ENCODE measurements around the gene SMG6. TPM values are rescaled to one million over a fixed set of nuclear protein-coding genes. Genes with fewer than 3 reads are reported as not detected.

Gene SMG6
- total and polyA plus RNA-seq, 3 experiments from 2014 or later, result 11.2 to 54.1 (median 53.3) TPM

DNA sequence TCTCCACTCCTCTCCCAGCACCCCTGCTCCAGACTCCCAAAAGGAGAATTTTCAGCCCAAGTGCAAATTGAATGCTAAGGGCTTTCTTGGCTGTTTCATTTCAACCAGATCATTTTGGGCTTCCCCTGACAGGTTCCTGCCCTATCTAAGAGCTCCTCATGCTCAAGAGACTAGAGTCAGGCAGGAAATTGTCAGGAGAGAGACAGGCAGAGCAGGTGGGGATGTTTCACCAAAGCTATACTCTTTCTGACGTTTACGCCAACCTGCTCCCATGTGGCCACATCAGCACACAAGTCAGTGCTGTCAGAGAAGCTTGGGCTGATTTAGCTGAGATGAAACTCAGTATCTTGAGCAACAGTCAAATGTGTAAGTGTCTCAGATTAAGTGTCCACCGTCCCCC is 217.3 kb downstream of the SMG6 start:
- H3K36me3 Mint-ChIP-seq, result peaks cover 0 to 48% (median 16%) of the 10 kb centered on the region in 3 donors
- no peaks in the 10 kb centered on the region for H3K27me3 Mint-ChIP-seq
- H3K27ac Mint-ChIP-seq, result peak overlapping the region in 3 of 8 donors; percentile 43 to 52 (median 51)
- peaks cover 39% of the 10 kb centered on the region for H3K4me1 ChIP-seq (ENCODE audit: insufficient read depth, low read length)
- POLR2A ChIA-PET, result interaction anchor here (0.6 kb wide), 1 partner anchor 30 kb away, joined by 3 read pairs; no protein-coding TSS in a partner anchor
- no peak overlapping the region for H3K4me3 ChIP-seq (ENCODE audit: low read length)
- H3K27ac ChIP-seq (ENCODE audit: low read depth, low read length), result no peak overlapping the region
- H3K9me3 Mint-ChIP-seq, result no peaks in the 10 kb centered on the region
- H3K4me3 Mint-ChIP-seq, result no peak overlapping the region
- no peaks in the 10 kb centered on the region for H3K27me3 ChIP-seq (ENCODE audit: insufficient read depth, low read length, poor library complexity, severe bottlenecking)
- DNase-seq, result no peak
- H3K9me3 ChIP-seq (ENCODE audit: low read length), result no peaks in the 10 kb centered on the region
- CTCF ChIA-PET, result interaction anchor here (1.6 to 6.9 kb wide), 2 partner anchors 29 to 159 kb away, joined by 4 to 73 read pairs; partner anchors contain the start of gene HIC1
- H3K4me1 Mint-ChIP-seq, result peaks cover 47 to 93% (median 75%) of the 10 kb centered on the region in 3 donors
- peaks cover 10% of the 10 kb centered on the region for H3K36me3 ChIP-seq (ENCODE audit: insufficient read depth, low read length)

- Mint-ChIP-seq H3K9me3 (no peaks in the 10 kb centered on the region), H3K27ac (no peak overlapping the region), H3K36me3 (peaks cover 0 to 54% (median 21%) of the 10 kb centered on the region in 3 donors), H3K4me3 (peak overlapping the region in 1 of 7 donors; percentile 22), H3K4me1 (peaks cover 41 to 90% (median 68%) of the 10 kb centered on the region in 3 donors), H3K27me3 (no peaks in the 10 kb centered on the region)
- CTCF ChIA-PET, result interaction anchor here (6.9 kb wide), 1 partner anchor 28 kb away, joined by 73 read pairs; the partner anchor contains the start of gene HIC1
- no peak overlapping the region for H3K4me3 ChIP-seq (ENCODE audit: low read length)
- peaks cover 13% of the 10 kb centered on the region for H3K36me3 ChIP-seq (ENCODE audit: insufficient read depth, low read length)
- no peaks in the 10 kb centered on the region for H3K9me3 ChIP-seq (ENCODE audit: low read length)
- no peak overlapping the region for H3K27ac ChIP-seq (ENCODE audit: low read depth, low read length)
- no peaks in the 10 kb centered on the region for H3K27me3 ChIP-seq (ENCODE audit: insufficient read depth, low read length, poor library complexity, severe bottlenecking)
- no peak for DNase-seq
- peaks cover 33% of the 10 kb centered on the region for H3K4me1 ChIP-seq (ENCODE audit: insufficient read depth, low read length)
- POLR2A ChIA-PET, result no interaction called here
These were observed 218.0 kb downstream of the SMG6 start for GRCh38 chr17:2085648-2085949.

DNA sequence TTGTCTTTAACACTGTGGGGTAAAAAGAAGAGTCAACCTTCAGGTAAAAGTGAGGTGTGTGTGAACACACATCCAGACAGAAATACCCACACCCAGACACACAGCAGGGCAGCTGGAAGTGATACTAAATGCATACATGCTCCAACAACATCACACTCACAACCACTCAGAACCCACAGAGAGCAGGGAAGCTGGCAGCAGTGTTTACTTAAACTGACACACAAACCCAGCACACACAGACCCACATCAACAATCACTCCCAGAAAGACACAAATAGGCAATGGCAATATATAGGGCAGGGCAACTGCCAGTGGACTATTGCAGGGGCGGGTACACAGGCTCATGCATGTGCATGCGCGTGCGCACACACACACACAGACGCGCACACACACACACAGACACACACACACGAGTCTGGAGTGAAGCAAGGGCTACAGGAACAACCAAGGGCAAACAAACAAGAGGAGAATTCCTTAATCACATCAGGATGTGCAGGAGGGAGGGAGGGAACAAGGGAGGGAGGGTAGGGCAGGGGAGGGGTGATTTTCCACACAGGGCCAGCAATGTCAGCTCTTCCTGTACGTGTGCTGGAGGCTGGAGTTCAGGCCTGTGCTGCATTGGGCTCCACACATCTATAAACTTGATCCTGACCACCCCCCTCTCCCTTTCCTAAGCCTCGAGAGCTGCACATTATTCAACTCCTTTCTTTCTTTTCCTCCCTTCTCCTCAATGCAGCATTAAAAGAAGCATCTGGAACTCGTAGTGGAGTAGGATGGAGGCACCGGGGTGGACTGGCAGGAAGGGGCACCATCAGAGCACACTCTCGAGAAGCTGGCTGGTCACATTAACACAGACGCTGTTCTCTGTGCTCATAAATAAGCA is 218.6 kb downstream of the SMG6 start:
- Mint-ChIP-seq H3K27ac (peak overlapping the region in 4 of 8 donors; percentile 8 to 43 (median 28)), H3K9me3 (no peaks in the 10 kb centered on the region), H3K4me3 (no peak overlapping the region), H3K36me3 (peaks cover 0 to 58% (median 21%) of the 10 kb centered on the region in 3 donors), H3K27me3 (no peaks in the 10 kb centered on the region), H3K4me1 (peaks cover 36 to 85% (median 62%) of the 10 kb centered on the region in 3 donors)
- H3K27me3 ChIP-seq (ENCODE audit: insufficient read depth, low read length, poor library complexity, severe bottlenecking), result no peaks in the 10 kb centered on the region
- H3K27ac ChIP-seq (ENCODE audit: low read depth, low read length), result no peak overlapping the region
- no peak overlapping the region for H3K4me3 ChIP-seq (ENCODE audit: low read length)
- no peak for DNase-seq
- POLR2A ChIA-PET, result no interaction called here
- no peaks in the 10 kb centered on the region for H3K9me3 ChIP-seq (ENCODE audit: low read length)
- CTCF ChIA-PET, result interaction anchor here (1.0 to 6.9 kb wide), 4 partner anchors 12 to 30 kb away, joined by 3 to 73 read pairs (median 4); partner anchors contain the start of gene HIC1
- H3K36me3 ChIP-seq (ENCODE audit: insufficient read depth, low read length), result peaks cover 13% of the 10 kb centered on the region
- H3K4me1 ChIP-seq (ENCODE audit: insufficient read depth, low read length), result peaks cover 27% of the 10 kb centered on the region

DNA sequence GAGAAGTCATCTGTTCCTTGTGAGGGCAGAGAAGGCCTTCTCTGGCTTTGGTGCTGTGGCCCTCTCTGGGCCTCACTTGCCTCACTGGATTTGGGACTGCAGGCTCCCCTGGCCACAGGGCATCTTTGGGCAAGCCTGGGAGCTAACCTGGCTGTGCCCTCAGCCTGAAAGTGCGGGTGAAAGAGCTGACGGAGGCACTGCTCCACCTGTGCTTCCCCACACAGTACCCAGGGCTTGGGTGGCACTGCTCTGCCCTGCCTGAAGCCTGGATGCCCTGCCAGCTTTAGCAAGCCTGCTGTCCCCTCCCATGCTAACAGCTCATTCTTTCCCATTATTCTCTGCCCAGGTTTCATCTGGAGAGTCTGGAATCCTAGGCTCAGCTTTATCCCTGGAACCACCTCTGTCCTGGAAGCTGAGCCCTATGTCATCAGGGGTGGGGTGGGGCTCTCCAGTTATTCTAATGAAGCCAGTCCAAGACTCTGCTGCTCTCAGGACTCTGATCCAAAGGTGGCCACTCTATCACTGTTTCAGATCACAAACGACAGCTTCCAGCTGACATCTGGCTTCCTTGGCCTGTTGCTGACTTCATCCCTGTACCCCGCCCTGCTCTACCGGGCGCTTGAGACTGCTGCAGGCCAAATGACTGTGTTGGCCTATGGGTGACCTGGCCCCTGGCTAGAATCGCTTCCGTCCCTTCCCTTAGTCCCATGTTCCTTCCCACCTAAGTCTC is 219.4 kb downstream of the SMG6 start:
- Mint-ChIP-seq H3K9me3 (no peaks in the 10 kb centered on the region), H3K4me3 (no peak overlapping the region), H3K4me1 (peaks cover 30 to 78% (median 54%) of the 10 kb centered on the region in 3 donors), H3K36me3 (peaks cover 0 to 64% (median 24%) of the 10 kb centered on the region in 3 donors), H3K27me3 (no peaks in the 10 kb centered on the region), H3K27ac (peak overlapping the region in 5 of 8 donors; percentile 25 to 85 (median 69))
- Histone ChIP-seq H3K27me3 (ENCODE audit: insufficient read depth, low read length, poor library complexity, severe bottlenecking) (no peaks in the 10 kb centered on the region), H3K9me3 (ENCODE audit: low read length) (no peaks in the 10 kb centered on the region), H3K4me1 (ENCODE audit: insufficient read depth, low read length) (peaks cover 23% of the 10 kb centered on the region), H3K4me3 (ENCODE audit: low read length) (no peak overlapping the region), H3K36me3 (ENCODE audit: insufficient read depth, low read length) (peaks cover 13% of the 10 kb centered on the region), H3K27ac (ENCODE audit: low read depth, low read length) (no peak overlapping the region)
- ChIA-PET CTCF (interaction anchor here (0.8 to 1.7 kb wide), 5 partner anchors 11 to 29 kb away, joined by 3 to 6 read pairs (median 3); partner anchors contain the start of gene HIC1), POLR2A (no interaction called here)
- no peak for DNase-seq

GRCh38 chr17:2083613-2084035 is 220.0 kb downstream of the SMG6 start:
- peaks cover 24 to 73% (median 48%) of the 10 kb centered on the region in 3 donors for H3K4me1 Mint-ChIP-seq
- peaks cover under 1 to 69% (median 27%) of the 10 kb centered on the region in 3 donors for H3K36me3 Mint-ChIP-seq
- CTCF ChIA-PET, result interaction anchor here (0.8 to 1.7 kb wide), 5 partner anchors 11 to 29 kb away, joined by 3 to 6 read pairs (median 3); partner anchors contain the start of gene HIC1
- H3K9me3 Mint-ChIP-seq, result no peaks in the 10 kb centered on the region
- peak overlapping the region in 1 of 7 donors; percentile 9 for H3K4me3 Mint-ChIP-seq
- H3K27ac ChIP-seq (ENCODE audit: low read depth, low read length), result no peak overlapping the region
- no peak overlapping the region for H3K4me3 ChIP-seq (ENCODE audit: low read length)
- H3K9me3 ChIP-seq (ENCODE audit: low read length), result no peaks in the 10 kb centered on the region
- no peaks in the 10 kb centered on the region for H3K27me3 ChIP-seq (ENCODE audit: insufficient read depth, low read length, poor library complexity, severe bottlenecking)
- H3K4me1 ChIP-seq (ENCODE audit: insufficient read depth, low read length), result peaks cover 17% of the 10 kb centered on the region
- POLR2A ChIA-PET, result no interaction called here
- H3K27ac Mint-ChIP-seq, result peak overlapping the region in 5 of 8 donors; percentile 29 to 89 (median 79)
- H3K36me3 ChIP-seq (ENCODE audit: insufficient read depth, low read length), result peaks cover 14% of the 10 kb centered on the region
- H3K27me3 Mint-ChIP-seq, result no peaks in the 10 kb centered on the region
- DNase-seq, result no peak

DNA sequence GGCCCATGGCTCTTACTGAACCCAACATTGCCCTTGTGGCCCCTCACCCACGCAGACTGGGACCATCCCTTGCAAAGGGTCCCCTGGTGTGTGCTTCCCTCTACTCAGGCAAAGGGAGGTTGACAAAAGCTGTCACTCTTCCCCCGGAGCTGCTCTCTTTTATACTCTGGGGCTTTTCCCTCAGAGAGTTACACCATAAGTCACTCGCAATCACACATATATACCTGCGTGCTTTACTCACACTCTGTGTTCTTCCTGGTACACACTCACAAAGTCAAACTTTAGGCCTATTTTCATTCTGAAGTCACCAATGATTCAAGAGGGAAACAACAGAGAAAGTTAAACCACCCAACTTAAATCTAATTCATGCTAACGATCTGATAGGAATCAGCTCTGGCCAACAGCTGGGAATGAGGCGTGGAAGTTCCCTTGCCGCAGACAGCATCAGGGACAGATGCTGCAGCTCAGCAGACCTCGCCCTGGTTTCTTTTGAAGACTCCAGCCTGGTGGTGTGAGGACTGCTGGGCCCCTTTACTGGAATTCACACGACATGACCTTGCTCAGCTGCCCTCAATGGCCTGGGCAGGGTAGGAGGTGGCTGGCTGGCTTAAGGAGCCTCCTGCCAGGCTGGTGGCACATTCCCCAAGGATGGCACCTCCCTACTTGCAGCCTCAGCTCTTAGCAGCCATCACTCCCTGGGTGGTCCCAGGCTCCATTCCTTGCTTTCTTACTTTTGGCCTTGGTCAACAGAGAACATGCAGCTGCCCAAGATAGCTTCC is 221.4 kb downstream of the SMG6 start:
- Histone ChIP-seq H3K36me3 (ENCODE audit: insufficient read depth, low read length) (peaks cover 26% of the 10 kb centered on the region), H3K4me3 (ENCODE audit: low read length) (no peak overlapping the region), H3K27me3 (ENCODE audit: insufficient read depth, low read length, poor library complexity, severe bottlenecking) (no peaks in the 10 kb centered on the region), H3K27ac (ENCODE audit: low read depth, low read length) (no peak overlapping the region), H3K4me1 (ENCODE audit: insufficient read depth, low read length) (peaks cover 3% of the 10 kb centered on the region), H3K9me3 (ENCODE audit: low read length) (no peaks in the 10 kb centered on the region)
- Mint-ChIP-seq H3K27ac (peak overlapping the region in 7 of 8 donors; percentile 5 to 96 (median 65)), H3K4me3 (peak overlapping the region in 1 of 7 donors; percentile 19), H3K9me3 (no peaks in the 10 kb centered on the region), H3K27me3 (no peaks in the 10 kb centered on the region), H3K36me3 (peaks cover 4 to 82% (median 37%) of the 10 kb centered on the region in 3 donors), H3K4me1 (peaks cover 12 to 58% (median 35%) of the 10 kb centered on the region in 3 donors)
- ChIA-PET CTCF (interaction anchor here (1.0 to 3.1 kb wide), 6 partner anchors 8 to 56 kb away, joined by 3 to 13 read pairs (median 5); partner anchors contain the start of gene HIC1), POLR2A (interaction anchor here (0.5 to 1.2 kb wide), 3 partner anchors 26 to 41 kb away, joined by 3 to 5 read pairs (median 4); no protein-coding TSS in a partner anchor)
- DNase-seq, result no peak

DNA sequence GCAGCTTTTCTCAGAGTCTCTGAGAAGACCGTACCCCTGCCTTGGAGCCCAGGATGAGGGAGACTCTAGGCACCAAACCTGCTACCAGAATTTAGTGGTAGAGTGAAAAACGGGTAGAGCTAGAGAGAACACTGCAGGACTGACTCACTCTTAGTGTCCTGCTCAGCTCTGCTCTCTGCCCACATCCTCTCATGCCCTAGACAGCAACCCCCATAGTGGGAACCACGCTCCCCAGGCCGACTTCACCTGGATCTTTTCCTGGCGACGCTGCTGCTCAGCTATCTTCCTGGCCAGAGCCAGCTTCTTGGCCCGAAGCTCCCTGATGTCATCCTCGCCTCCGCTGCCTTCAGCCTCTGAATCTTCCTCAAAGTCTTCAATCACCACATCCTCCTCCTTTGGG is 222.0 kb downstream of the SMG6 start:
- no peaks in the 10 kb centered on the region for H3K9me3 ChIP-seq (ENCODE audit: low read length)
- ChIA-PET POLR2A (interaction anchor here (0.5 to 1.2 kb wide), 3 partner anchors 11 to 36 kb away, joined by 3 to 5 read pairs (median 4); no protein-coding TSS in a partner anchor), CTCF (interaction anchor here (1.0 to 3.1 kb wide), 3 partner anchors 8 to 27 kb away, joined by 3 to 13 read pairs (median 9); partner anchors contain the start of gene HIC1)
- H3K27me3 ChIP-seq (ENCODE audit: insufficient read depth, low read length, poor library complexity, severe bottlenecking), result no peaks in the 10 kb centered on the region
- Mint-ChIP-seq H3K9me3 (no peaks in the 10 kb centered on the region), H3K4me1 (peaks cover 9 to 52% (median 28%) of the 10 kb centered on the region in 3 donors), H3K4me3 (peak overlapping the region in 1 of 7 donors; percentile 19), H3K36me3 (peaks cover 4 to 82% (median 38%) of the 10 kb centered on the region in 3 donors), H3K27ac (peak overlapping the region in 7 of 8 donors; percentile 5 to 96 (median 72)), H3K27me3 (no peaks in the 10 kb centered on the region)
- no peak overlapping the region for H3K27ac ChIP-seq (ENCODE audit: low read depth, low read length)
- peaks cover 31% of the 10 kb centered on the region for H3K36me3 ChIP-seq (ENCODE audit: insufficient read depth, low read length)
- no peaks in the 10 kb centered on the region for H3K4me1 ChIP-seq (ENCODE audit: insufficient read depth, low read length)
- no peak for DNase-seq
- H3K4me3 ChIP-seq (ENCODE audit: low read length), result no peak overlapping the region

Data from CD8-positive, alpha-beta memory T cell (primary cell).